Stimulated activated CD4-positive, alpha-beta T cell treated with anti-CD3 and anti-CD28 coated beads, TNF-alpha, amount 100 ng/mL, for 1 hour (primary cell): ENCODE data around the gene ZBTB40.

Experiments
- DNase-seq, 3 donors: peaks; one replicate each; pipeline ENCODE4 v3.0.0-alpha.2; 2020; ENCODE audit warnings: low read depth in 3 of 3, low spot score in 1 of 3

Gene ZBTB40

DNA sequence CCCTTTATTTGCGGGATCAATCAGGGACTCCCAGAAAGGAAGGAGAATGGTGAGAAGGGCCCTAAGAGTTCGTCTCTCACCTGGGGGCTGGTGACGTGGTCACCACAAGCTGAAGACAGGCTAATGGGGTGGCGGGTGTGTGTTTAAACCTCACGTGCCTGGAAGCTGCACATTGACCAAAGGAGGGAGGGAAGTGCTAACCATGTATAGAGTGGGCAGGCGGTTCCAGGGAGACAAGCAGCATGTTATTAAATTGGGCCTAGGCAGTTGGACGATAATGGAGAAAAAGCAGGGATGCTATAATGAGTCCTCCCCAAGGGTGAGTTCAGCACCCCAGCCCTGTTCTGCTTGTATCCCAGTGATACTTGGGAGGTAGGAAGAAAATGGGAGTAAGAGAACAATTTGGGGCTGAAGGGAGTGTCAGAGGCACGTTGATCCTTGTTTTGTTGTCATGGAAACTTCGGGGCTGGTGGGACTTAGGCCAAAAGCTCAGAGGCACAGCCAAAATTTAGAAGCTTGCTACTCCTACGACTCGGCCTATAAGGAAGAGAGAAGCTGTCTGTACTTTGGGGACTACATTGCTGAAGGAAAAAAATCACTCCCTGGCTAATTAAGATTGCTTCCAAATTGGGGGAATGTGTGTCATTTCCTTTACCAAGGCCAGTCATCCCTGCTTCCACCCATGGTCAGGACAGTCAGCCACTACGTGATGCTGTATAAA, 78.4 kb downstream of the ZBTB40 start:
- DNase-seq, result no peak

- DNase-seq, result no peak
These were observed 79.1 kb downstream of the ZBTB40 start for GRCh38 chr1:22530715-22531114.

DNA sequence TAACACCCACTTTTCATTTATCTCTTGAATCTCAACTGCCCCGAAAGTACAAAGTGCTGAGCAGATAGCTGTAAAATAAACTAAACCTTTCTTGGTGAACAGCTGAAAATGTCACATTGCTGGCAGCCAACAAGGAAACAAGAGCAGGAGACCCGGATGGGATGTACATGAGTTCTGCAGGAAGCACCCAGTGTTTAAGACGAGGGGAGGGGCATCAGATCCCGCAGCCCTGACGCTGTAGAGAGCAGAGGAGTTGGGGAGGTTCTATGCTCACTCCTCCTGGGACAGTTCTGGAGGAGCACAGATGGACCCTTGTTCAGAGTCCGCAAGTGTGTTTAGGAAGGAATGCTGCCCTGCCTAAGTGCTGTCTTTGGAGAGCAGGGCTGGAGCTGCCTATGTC, 79.6 kb downstream of the ZBTB40 start:
- DNase-seq, result no peak

- DNase-seq, result no peak
These were observed 81.7 kb downstream of the ZBTB40 start for GRCh38 chr1:22533244-22533895.

DNA sequence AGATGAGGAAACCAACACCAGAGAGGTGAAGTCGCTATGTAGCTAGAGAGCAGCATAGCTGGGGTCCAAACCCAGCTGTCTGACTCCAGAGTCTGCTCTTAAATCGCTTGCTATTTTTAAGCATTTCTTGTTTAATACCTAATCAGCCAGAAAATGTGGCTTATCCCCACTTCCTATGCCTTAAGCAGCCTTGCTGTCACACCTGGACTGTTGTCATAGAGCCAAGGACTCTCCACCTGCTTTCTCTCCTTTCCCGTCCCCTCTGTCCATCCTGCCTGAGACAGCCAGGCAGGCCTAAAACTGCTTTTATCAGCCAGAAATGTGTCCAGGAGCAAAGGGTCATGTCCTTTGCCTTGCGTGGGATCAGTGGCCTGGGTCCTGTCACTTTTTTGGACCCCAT, 83.3 kb downstream of the ZBTB40 start:
- DNase-seq, result no peak

DNA sequence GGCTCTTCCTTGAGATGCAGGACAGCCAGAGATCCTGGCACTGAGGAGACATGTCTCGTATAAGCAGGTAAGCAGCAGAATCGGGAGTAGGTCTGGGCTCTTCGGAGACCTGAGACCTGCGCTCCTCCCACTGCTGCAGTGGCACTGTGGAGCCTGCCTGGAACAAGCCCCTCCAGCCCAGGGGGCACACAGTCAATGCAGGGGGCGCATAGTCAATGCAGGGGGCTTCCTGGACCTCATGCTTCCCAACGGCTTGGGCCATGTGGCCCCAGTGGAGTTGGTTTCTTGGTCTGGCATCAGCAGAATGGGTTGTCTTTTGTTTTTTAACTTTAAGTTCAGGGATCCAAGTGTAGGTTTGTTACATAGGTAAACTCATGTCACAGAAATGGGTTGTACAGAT, 83.7 kb downstream of the ZBTB40 start:
- DNase-seq, result no peak

- DNase-seq, result no peak
These were observed 84.9 kb downstream of the ZBTB40 start for GRCh38 chr1:22536506-22536905.

DNA sequence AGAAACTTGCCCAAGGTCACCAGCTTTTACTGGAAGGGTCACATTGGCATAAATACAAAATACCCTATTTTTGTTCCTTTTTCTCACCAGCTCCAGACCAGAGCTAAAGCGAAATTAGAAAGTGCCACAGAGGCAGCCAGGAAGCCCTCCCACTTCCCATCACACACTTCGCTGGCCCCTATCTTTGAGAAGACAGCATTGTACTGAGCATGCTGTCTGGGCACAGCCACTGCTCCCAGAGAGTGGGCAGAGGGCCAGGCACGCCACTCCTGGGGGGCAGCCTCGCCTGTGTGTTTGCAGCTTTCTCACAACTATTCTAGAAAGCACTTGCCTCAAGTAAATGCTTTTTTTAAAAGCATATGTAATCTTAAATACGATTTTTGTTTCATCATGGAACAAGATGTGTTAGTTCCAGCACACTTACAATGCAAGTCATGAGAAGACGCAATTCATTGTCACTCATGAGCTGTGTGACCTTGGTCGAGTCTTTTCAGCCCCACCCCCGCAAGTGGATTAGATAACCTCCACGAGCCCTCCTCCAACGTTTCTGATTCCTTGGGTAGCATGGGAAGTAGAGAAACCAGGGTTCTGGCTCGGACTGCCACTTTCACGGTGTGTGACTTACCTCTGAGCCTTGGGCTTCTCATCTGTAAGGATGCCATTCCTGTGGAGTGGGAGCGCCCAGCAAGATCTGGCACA, 85.9 kb downstream of the ZBTB40 start:
- no peak for DNase-seq

GRCh38 chr1:22539510-22540118, 88.0 kb downstream of the ZBTB40 start:
- DNase-seq, result no peak

- no peak for DNase-seq
These were observed 88.7 kb downstream of the ZBTB40 start for GRCh38 chr1:22540337-22540736.

DNA sequence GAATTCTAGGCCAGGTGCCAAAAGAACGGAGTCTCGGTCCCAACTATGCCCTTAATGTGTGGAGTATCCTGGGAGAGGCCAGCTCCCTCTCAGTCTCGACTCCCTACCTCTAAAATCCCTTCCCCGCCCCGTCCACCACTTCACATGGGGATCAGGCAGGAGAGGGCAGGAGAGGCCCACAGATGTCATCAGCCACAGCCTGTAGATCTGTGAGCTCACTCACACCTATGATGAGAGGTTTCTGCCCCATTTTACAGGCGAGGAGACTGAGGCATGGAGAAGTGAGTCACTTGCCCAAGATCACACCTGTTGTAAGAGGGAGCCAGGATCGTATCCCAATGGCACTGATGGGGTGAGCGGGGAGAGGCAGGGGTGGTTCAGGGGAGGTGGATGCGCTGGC, 91.2 kb downstream of the ZBTB40 start:
- DNase-seq, result no peak

DNA sequence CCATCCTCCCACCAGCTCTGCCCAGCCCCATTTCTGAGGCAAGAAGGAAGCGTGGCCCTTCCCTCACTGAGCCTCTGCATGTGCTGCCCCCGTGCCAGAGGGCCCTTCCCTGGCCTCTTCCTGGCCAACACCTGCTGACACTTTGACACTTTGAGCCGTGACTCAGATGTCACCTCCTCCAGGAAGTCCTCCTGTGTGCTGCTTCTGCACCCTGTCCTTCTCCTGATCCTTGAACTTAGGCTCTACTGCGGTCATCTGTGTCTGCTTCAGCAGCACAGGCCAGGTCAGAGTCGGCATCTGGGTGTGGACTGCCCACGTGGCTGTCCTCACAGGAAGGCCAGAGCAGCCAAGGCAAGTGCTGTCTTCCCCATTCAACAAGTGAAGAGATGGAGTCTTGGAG, 92.0 kb downstream of the ZBTB40 start:
- no peak for DNase-seq

- no peak for DNase-seq
These were observed 93.0 kb downstream of the ZBTB40 start for GRCh38 chr1:22544606-22545005.

- DNase-seq, result no peak
These were observed 93.5 kb downstream of the ZBTB40 start for GRCh38 chr1:22545141-22545540.

- no peak for DNase-seq
These were observed 95.7 kb downstream of the ZBTB40 start for GRCh38 chr1:22547186-22547817.

- no peak for DNase-seq
These were observed 96.3 kb downstream of the ZBTB40 start for GRCh38 chr1:22547818-22548462.

DNA sequence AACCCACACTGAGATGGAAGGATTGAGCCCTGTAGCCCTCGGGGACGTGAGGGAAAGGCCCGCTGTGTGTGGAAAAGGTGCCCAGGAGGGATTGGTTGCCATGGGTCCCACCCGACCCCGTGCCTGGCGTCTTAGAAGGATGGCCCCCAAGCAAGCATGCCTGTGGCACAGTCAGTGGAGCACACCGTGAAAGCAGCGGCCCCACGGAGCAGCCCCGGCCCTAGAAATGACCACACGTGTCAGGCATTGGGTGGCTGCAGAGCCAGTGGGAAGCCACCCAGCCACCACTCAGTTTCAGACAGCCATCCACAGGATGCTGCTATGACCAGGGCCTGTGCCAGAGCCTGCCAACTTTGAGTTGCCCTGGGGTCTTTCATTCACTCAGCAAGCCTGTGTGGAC, 98.4 kb downstream of the ZBTB40 start:
- no peak for DNase-seq

DNA sequence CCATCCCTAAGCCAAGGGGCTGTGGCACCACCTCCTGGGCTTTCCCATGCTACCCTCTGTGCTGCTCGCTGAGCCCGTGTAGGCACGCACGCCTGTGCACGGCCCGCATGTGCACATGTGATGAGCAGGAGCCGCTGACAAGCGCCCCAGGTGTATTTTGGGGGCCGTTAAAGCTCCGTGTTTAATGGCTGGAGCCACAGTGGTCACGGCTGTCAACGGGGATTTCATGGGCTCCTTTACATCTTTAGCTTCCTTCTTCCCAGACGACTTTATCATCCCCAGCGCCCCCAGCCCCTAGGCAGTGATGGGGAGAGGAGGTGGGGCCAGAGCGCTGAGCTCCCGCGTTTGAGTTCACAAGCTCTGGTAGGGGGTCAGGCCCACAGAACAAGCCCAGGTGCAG, 99.9 kb downstream of the ZBTB40 start:
- no peak for DNase-seq

- DNase-seq, result no peak
These were observed 100.4 kb downstream of the ZBTB40 start for GRCh38 chr1:22552021-22552420.

GRCh38 chr1:22553104-22553880, 101.6 kb downstream of the ZBTB40 start:
- DNase-seq, result no peak
